Activated CD4-positive, alpha-beta T cell treated with anti-CD3 and anti-CD28 coated beads, Interleukin-2, amount 50 U/mL, for 24 hours (primary cell): ENCODE results near the gene PIN4.
"Not testable (repeated sequence)": the region's sequence is repeated elsewhere in the genome, so short reads cannot be mapped to it uniquely, and the experiment has no call there.

Source experiments
- DNase-seq, 2 donors: peaks; one replicate each; pipeline ENCODE4 v3.0.0-alpha.2; 2020; ENCODE audit warnings: low read depth in 1 of 2, low spot score in 1 of 2

The PIN4 gene

DNA sequence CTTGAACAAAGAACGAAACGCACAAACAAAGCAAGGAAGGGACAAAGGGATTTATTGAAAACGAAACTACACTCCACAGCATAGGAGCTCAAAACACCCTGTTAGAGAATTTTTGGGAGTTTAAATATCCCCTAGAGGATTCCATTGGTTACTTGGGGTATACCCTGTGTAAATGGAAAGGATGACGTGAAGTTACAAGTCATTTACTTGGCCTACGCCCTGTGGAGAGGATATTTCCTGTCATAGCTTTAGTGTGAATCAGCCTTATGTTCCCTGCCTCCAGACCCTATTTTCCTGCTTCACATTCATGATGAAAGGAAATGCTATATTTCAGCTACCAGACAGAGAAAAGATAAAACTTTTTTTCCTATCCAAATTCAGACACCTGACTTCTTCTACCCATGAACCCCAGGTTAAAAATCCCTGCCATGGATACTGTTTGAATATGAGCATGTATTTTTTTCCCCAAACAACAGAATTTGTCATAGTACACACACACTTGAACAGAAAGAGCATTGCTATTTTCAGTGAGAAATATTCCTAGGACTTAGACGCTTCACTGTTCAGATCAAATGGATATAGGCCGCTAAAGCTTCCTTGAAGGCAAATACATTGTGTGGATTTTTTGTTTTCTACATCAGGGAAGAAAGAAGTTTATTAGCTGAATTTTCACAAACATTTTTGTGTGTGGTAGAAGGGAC lies 20.4 kb downstream of the PIN4 start:
- DNase-seq = no peak

DNA sequence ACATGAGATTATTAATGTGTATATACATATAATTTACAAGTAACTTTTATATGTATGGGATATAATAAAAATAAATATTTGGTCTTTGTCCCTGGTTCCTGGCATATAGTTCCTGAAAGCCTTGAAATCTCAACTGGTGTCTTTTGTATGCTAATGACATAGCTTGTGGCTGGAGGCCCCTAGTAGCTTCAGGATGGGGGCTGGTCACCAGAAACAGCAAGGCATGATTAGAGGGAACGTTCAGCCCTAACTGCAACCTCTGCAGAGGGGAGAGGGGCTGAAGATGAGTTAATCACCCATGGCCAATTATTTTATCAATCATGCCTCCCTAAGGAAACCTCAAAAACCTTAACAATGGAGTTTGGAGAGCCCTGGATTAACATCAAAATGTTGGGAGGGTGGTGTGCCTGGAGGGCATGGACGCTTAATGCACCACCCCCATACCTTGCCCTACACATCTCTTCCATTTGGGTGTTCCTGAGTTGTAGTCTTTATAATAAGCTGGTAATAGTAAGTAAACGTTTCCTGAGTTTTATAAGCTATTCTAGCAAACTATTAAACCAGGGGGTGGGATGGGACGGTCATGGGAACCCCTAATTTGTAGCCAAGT lies 21.3 kb downstream of the PIN4 start:
- DNase-seq = no peak

DNA sequence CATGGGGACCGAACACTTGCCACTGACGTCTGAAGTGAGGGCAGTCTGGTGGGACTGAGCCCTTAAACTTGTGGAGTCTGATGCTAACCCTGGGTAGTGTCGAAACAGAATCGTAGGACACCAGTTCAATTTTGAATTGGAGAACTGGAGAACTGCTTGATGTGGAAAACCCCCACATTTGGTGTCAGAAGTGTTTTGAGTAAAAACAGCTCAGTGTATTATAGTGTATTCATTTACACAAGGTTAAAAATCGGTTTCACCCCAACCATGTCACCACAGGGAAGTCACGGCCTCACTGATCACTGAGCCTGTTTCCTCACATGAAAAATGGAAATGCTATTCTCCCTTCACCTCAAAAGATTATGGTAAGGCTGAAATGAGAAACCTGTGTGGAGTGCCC lies 21.9 kb downstream of the PIN4 start:
- no peak for DNase-seq

DNA sequence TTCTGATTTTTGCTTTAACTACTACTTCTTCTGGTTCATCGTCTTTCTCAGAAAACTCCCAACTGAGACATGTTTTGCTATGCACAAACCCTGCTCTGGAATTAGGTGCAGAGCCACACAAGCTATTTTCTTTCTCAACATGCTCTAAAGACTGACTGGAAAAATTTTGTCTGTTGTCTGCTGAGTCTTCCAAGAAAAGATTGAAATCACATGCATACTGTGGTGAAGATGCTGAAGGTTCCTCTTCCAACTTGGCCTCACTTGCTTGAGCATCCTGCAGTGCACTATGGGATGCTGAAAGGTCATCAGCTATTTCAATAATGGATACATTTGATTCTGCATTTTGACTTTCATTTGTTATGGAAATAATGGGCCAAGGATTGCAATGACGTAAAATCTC lies 24.1 kb downstream of the PIN4 start:
- DNase-seq = no peak

DNA sequence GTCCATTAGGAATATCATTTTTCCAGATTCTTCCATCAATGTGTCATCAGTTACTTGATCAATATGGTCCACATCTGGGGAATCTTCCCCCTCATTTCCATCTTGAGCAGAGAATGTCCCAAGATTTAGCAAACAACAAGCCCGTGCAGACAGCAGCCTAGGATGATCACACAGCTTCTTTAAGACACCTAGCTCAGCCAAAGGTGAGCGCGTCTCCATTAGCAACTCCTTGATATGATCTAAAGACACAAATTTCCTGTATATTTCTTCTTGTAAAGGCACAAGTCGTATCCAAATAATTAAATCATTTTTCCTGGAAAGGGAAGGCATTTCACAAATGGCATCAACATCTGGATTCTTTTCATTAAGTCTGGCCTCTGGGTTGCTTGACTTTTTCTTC lies 25.8 kb downstream of the PIN4 start:
- DNase-seq = no peak

DNA sequence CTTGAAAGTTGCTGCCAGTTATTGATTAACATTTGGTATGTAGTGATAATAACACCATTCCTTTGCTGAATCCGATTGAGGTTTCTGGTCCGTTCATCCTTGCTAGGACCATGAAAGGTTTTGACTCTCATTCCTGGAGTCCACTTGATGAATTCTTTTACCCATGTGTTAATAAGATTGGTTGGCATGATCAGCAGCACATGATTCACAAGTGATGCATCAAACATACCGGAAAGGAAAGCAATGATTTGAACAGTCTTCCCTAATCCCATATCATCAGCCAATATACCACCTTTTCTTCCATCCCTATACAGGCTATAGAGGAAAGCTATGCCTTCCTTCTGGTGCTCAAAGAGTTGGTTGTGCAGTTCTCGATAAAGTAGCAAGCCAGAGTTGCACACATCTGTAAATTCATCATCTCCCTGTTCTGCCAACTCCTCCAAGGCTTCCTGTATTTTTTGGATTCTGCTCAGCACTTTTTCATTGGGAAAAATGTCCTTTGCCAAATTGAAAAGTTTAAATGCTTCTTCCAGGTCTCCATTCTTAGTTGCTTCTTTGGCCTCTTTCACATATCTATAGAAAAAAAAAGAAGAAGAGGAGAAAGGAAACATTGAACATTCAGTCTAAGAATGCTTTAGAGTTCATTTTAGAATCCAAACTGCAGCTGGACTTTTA lies 26.7 kb downstream of the PIN4 start:
- DNase-seq = no peak

DNA sequence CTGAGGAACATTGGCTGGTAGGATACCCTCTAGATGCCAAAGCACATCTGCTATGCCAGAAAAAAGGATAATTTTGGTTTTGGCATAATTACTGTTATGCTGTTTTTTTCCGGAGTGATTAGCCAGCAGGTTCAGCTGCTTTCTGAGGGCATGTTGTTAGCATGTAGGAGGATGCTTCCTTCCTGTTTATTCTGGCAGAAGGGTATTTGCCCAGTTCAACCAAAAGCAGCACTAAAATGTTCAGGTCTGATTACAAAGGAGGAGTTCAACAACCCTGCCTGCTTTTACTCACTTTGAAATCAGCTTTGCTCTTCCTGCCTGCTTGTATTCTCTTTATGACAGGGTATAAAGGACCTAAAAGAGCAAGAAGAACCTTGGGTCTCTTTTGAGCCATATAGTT lies 35.4 kb downstream of the PIN4 start:
- no peak for DNase-seq

DNA sequence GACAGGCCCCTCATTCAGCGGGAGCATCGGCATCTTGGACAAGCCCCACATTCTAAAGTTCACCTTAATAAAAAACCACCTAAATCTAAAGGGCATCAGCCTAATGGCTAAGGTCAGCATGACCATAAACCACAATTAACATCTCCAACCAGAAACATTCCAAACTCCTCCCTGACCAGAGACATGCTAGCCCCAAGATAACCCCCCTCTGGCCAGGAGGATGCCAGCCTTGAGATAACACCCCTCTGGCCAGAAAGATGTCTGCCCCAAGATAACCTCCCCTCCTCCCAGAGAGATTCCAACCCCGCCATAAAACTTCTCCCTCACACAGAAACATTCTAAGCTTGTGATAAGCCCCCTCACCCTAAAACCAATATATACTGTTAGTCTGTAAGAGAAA lies 38.8 kb downstream of the PIN4 start:
- DNase-seq = not testable (repeated sequence)

DNA sequence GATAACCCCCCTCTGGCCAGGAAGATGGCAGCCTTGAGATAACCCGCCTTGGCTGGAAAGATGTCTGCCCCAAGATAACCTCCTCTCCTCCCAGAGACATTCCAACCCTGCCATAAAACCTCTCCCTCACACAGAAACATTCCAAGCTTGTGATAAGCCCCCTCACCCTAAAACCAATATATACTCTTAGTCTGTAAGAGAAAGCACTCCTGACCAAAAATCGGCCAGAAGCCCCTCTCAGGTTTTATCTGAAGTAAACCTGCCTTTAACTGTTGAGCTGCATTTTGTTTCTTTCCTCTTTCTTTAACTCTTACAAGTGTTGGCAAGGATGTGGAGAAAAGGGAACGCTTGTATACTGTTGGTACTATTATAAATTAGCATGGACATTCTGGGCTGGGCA lies 48.7 kb downstream of the PIN4 start:
- DNase-seq = no peak

DNA sequence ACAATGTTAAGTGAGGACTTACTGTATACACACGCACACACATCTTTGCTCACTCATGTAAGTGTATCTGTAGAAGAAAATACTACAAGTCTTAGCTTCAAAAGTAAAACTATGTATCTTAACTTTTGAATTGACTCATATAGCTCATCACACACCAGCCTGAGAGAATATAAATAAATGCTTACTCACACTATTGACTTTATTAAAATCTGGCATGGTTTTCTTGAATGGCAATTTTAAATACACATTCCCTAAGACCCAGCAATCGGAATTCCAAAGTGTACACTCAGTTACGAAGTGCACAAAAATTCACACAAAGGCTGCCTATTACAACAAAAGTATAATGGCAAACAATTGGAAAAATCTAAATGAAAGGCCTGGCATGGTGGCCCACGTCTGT lies 55.3 kb downstream of the PIN4 start:
- no peak for DNase-seq

DNA sequence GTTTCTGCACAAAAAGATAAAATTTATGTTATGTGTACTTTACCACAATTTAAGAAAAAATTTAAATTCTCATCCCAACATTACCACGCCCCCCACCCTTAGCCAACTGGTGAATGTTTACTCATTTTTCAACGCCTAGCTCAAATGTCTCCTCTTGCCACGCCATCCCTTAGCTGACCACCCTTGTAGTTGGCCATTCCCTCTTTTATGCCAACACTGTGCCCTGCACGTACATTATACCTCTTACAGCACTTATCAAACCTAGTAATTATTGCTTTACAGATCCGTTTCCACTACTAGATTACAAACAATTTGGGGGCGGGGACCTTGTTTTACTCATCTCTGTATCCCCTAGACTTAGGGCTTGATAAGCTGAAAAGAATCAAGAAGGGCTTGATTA lies 56.6 kb downstream of the PIN4 start:
- DNase-seq = no peak

DNA sequence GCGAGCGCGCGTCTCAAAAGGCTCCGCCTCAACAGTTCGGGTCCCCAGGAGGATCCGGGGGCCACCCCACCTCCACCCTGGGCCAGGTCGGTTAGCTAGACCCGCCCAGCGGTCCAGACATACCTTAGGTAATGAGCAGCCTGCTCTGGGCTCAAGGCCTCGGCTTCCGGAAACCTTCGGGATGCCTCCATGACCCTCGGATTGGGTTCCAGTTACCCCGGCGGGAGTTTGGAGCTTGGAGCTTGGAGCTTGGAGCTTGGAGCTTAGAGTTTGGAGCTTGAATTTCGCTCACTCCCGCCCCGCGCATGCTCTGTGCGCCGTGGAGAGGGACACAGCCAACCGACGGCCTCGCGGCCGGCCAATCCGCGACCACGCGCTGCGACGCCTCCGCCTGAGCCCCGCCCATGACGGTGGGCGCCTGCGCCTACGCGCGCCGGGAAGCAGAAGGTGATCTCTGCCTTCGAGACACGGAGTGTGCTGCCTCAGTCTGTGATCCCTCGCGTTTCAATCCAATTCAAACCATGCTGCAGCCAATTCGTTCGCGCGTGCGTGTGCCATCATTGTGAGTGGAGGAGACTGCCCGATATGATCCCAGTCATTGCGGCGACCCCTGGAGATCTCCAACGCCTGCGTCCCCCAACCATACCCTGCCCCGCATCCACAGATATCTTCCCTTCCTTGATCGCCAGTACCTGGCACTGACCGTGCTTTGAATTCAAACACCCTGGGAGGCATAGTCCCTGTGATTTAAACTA lies 57.3 kb downstream of the PIN4 start, which contains the start of gene ERCC6L:
TSS of gene ERCC6L (minus strand) at position 307 of the 755 bp plus-strand sequence. CDS start at position 191, 116 bp downstream.
- DNase-seq = peak; percentile 57 to 73

DNA sequence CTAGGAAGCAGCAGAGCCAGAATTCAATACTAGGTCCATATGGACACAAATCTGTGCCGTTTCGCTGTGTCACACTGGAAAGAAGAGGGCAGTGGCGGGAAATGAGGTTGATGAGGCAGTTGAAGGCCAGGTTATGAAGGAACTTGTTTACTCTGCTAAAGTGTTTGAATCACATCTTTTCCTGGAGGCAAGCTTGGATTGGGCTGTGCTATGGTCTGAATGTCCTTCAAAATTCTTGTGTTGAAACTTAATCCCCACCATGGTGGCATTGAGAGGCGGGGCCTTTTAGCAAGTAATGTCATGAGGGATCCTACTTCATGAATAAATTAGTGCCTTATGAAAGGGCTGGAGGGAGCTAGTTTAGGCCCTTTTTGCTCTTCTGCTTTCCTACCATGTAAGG lies 59.4 kb downstream of the PIN4 start:
- DNase-seq = no peak

DNA sequence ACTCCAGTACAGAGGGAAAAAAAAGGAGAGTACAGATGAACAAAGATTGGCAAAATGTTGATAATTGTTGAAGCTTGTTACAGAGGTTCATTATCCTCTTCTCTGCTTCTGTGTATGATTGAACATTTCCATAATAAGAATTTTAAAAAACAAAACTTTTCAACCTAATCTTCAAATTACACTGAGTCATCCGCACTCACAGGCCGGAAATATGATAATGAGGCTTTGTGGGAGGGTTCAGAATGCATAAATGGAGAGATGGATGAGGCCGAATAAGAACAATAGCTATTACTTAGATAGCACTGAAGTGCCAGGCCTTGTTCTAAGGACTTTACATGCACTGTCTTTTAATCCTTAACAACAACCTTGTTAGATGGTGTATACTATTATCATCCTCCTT lies 61.9 kb downstream of the PIN4 start:
- DNase-seq = no peak

DNA sequence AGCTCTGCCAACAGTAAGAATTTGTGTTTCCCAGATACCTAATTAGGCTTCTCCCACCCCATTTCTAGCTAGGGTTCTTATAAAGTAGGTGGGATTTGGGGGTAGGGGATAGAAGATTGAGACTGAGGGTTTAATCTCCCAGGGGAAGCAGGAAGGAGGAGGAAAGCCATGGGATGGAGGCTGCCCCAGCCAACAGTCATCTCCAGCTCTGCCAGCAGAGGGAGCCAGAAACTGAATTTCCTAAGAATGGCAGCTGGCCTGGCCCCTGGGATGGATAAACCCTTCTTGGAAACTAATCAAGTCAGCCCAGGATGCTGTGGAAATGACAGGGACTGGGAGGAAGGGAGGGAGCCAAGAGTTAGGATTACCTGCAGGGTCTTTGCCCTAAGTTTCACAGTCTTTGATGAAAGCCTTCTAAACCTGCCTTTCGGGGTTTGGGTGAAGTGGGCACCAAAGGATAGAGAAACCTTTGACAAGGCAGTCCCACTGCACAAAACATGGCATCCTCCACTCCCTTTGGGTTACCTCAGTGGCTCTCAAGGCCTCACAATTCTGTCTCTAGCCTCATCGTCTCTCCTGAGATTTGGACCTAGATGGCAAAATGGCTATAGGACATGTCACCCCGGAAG lies 64.0 kb downstream of the PIN4 start:
- DNase-seq = no peak

DNA sequence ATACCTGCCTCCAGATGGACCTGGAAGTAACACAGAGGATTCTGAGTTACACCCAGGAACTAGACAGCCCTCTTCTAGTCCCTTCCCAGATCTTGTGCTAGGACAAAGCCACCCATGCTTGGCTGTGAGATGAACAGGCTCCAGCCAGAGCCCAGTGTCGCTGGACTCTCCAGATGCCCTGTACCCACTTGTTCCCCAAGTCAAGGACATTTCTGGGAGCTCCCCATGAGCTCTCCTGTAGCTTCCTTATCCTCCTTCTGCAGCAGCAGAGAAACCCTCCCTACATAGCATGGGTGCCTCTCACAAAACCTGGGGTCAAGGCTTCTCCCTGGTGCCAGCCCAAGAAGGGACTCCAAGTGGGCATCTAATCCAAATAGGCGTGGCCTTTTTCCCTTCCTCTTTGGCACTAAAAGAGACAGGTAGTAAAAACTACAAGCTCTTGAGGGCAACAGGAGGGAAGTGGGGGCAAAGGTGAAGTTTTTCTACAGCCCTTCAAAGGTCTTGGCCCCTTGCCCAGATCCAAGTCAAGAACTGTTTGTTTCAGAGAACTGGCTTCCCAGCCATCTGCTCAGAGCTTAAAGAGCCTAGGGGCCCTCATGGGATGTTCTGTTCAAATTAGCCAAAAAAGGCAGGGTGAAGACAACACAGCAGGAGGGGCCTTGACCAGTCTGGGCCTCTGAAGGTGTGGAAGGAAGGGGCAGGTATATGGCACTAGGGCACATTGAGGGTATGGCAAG lies 65.8 kb downstream of the PIN4 start:
- no peak for DNase-seq
